Activated T-cell treated with anti-CD3 and anti-CD28 coated beads, Interleukin-2, amount 50 U/mL, for 4 hours (primary cell): ENCODE data around the gene TSSK6. TPM values are rescaled to one million over a fixed set of nuclear protein-coding genes. Genes with fewer than 3 reads are reported as not detected.

Source experiments
- ATAC-seq, 2 donors: fragments of 200-7000 bp; cut with Tn5 transposase; one replicate each; pipeline ENCODE4 v1.10.0; 2021
- DNase-seq: peaks from one replicate; pipeline ENCODE4 v3.0.0-alpha.2; 2020
- H3K27me3 Mint-ChIP-seq: one replicate; pipeline ENCODE4 v1.8.0; 2021; ENCODE audit warnings: low read depth, mixed read lengths
- H3K36me3 Mint-ChIP-seq: one replicate; pipeline ENCODE4 v1.8.0; 2022; ENCODE audit warnings: mixed read lengths; ENCODE audit not compliant: insufficient read depth
- H3K4me1 Mint-ChIP-seq: one replicate; pipeline ENCODE4 v1.8.0; 2021; ENCODE audit warnings: low read depth, mixed read lengths
- H3K4me3 Mint-ChIP-seq: one replicate; pipeline ENCODE4 v1.8.0; 2021; ENCODE audit warnings: mild to moderate bottlenecking, moderate library complexity, mixed read lengths
- H3K9me3 Mint-ChIP-seq: one replicate; pipeline ENCODE4 v1.8.0; 2021; ENCODE audit warnings: mixed read lengths
- total RNA-seq, 3 donors: library from RNA; stranded (reverse); gene quantifications; one replicate each; pipeline ENCODE4 v1.2.1, GENCODE V29; 2021

Gene TSSK6
- total RNA-seq, 3 donors from 2014 or later, result 3.6 to 3.8 (median 3.8) TPM

- ATAC-seq (no peak), DNase-seq (no peak)
- H3K4me3 Mint-ChIP-seq, result no peak overlapping the region
- H3K9me3 Mint-ChIP-seq, result no peaks in the 10 kb centered on the region
- no peaks in the 10 kb centered on the region for H3K27me3 Mint-ChIP-seq
- H3K36me3 Mint-ChIP-seq, result no peaks in the 10 kb centered on the region
- peaks cover 2% of the 10 kb centered on the region for H3K4me1 Mint-ChIP-seq
These were observed 34.6 kb upstream of the TSSK6 start for GRCh38 chr19:19549804-19550464.

GRCh38 chr19:19548915-19549759 lies 33.8 kb upstream of the TSSK6 start:
- no peak overlapping the region for H3K4me3 Mint-ChIP-seq
- ATAC-seq (no peak), DNase-seq (no peak)
- no peaks in the 10 kb centered on the region for H3K9me3 Mint-ChIP-seq
- H3K4me1 Mint-ChIP-seq, result no peaks in the 10 kb centered on the region
- no peaks in the 10 kb centered on the region for H3K27me3 Mint-ChIP-seq
- H3K36me3 Mint-ChIP-seq, result no peaks in the 10 kb centered on the region

- no peaks in the 10 kb centered on the region for H3K9me3 Mint-ChIP-seq
These were observed 32.5 kb upstream of the TSSK6 start for GRCh38 chr19:19547674-19548336.

GRCh38 chr19:19546751-19547162 lies 31.4 kb upstream of the TSSK6 start:
- no peak overlapping the region for H3K4me3 Mint-ChIP-seq
- H3K36me3 Mint-ChIP-seq, result no peaks in the 10 kb centered on the region
- H3K27me3 Mint-ChIP-seq, result no peaks in the 10 kb centered on the region
- ATAC-seq (no peak), DNase-seq (no peak)
- no peaks in the 10 kb centered on the region for H3K9me3 Mint-ChIP-seq
- H3K4me1 Mint-ChIP-seq, result peaks cover 8% of the 10 kb centered on the region

More at GRCh38 chr19:19547674-19548336, 32.5 kb upstream of the TSSK6 start:
- no peak for ATAC-seq
- H3K4me1 Mint-ChIP-seq, result no peaks in the 10 kb centered on the region
- DNase-seq, result no peak
- H3K4me3 Mint-ChIP-seq, result no peak overlapping the region
- no peaks in the 10 kb centered on the region for H3K36me3 Mint-ChIP-seq
- H3K27me3 Mint-ChIP-seq, result no peaks in the 10 kb centered on the region

GRCh38 chr19:19545707-19546106 lies 30.4 kb upstream of the TSSK6 start:
- ATAC-seq, result no peak
- DNase-seq, result no peak
- Mint-ChIP-seq H3K9me3 (no peaks in the 10 kb centered on the region), H3K4me3 (no peak overlapping the region), H3K36me3 (no peaks in the 10 kb centered on the region), H3K27me3 (no peaks in the 10 kb centered on the region), H3K4me1 (peaks cover 13% of the 10 kb centered on the region)

- Mint-ChIP-seq H3K36me3 (no peaks in the 10 kb centered on the region), H3K27me3 (no peaks in the 10 kb centered on the region), H3K4me3 (no peak overlapping the region), H3K4me1 (peaks cover 16% of the 10 kb centered on the region), H3K9me3 (no peaks in the 10 kb centered on the region)
- DNase-seq (no peak), ATAC-seq (no peak)
These were observed 29.7 kb upstream of the TSSK6 start for GRCh38 chr19:19544954-19545591.

- no peak for ATAC-seq
- no peaks in the 10 kb centered on the region for H3K27me3 Mint-ChIP-seq
- H3K4me3 Mint-ChIP-seq, result no peak overlapping the region
- peaks cover 16% of the 10 kb centered on the region for H3K4me1 Mint-ChIP-seq
- no peaks in the 10 kb centered on the region for H3K36me3 Mint-ChIP-seq
- no peaks in the 10 kb centered on the region for H3K9me3 Mint-ChIP-seq
- no peak for DNase-seq
These were observed 29.1 kb upstream of the TSSK6 start for GRCh38 chr19:19544257-19544953.

- Mint-ChIP-seq H3K36me3 (no peaks in the 10 kb centered on the region), H3K9me3 (no peaks in the 10 kb centered on the region), H3K27me3 (peaks cover 4% of the 10 kb centered on the region), H3K4me3 (no peak overlapping the region), H3K4me1 (peaks cover 21% of the 10 kb centered on the region)
- DNase-seq (no peak), ATAC-seq (no peak)
These were observed 28.3 kb upstream of the TSSK6 start for GRCh38 chr19:19543640-19544039.

- Mint-ChIP-seq H3K9me3 (no peaks in the 10 kb centered on the region), H3K4me1 (peaks cover 24% of the 10 kb centered on the region), H3K36me3 (no peaks in the 10 kb centered on the region), H3K27me3 (peaks cover 5% of the 10 kb centered on the region), H3K4me3 (no peak overlapping the region)
- ATAC-seq, result no peak
- DNase-seq, result no peak
These were observed 27.8 kb upstream of the TSSK6 start for GRCh38 chr19:19543101-19543500.

- DNase-seq (no peak), ATAC-seq (no peak)
- no peak overlapping the region for H3K4me3 Mint-ChIP-seq
- no peaks in the 10 kb centered on the region for H3K36me3 Mint-ChIP-seq
- H3K9me3 Mint-ChIP-seq, result no peaks in the 10 kb centered on the region
- peaks cover 5% of the 10 kb centered on the region for H3K27me3 Mint-ChIP-seq
- H3K4me1 Mint-ChIP-seq, result peaks cover 28% of the 10 kb centered on the region
These were observed 27.2 kb upstream of the TSSK6 start for GRCh38 chr19:19542507-19542906.

- no peaks in the 10 kb centered on the region for H3K9me3 Mint-ChIP-seq
- peaks cover 5% of the 10 kb centered on the region for H3K27me3 Mint-ChIP-seq
- H3K4me1 Mint-ChIP-seq, result peaks cover 28% of the 10 kb centered on the region
- ATAC-seq (no peak), DNase-seq (peak; percentile 34)
- peak overlapping the region; percentile 52 for H3K4me3 Mint-ChIP-seq
- H3K36me3 Mint-ChIP-seq, result no peaks in the 10 kb centered on the region
These were observed 26.3 kb upstream of the TSSK6 start for GRCh38 chr19:19541616-19542015.

- H3K36me3 Mint-ChIP-seq, result no peaks in the 10 kb centered on the region
- H3K27me3 Mint-ChIP-seq, result peaks cover 5% of the 10 kb centered on the region
- peak; percentile 82 to 85 for ATAC-seq
- peaks cover 28% of the 10 kb centered on the region for H3K4me1 Mint-ChIP-seq
- DNase-seq, result peak; percentile 70
- H3K4me3 Mint-ChIP-seq, result peak overlapping the region; percentile 62
- no peaks in the 10 kb centered on the region for H3K9me3 Mint-ChIP-seq
These were observed 25.6 kb upstream of the TSSK6 start for GRCh38 chr19:19540715-19541515.

- Mint-ChIP-seq H3K9me3 (no peaks in the 10 kb centered on the region), H3K27me3 (peaks cover 5% of the 10 kb centered on the region), H3K4me1 (peaks cover 28% of the 10 kb centered on the region), H3K36me3 (no peaks in the 10 kb centered on the region), H3K4me3 (peak overlapping the region; percentile 62)
- ATAC-seq (peak; percentile 24 to 27), DNase-seq (peak; percentile 72)
These were observed 24.8 kb upstream of the TSSK6 start for GRCh38 chr19:19540064-19540714.
